Dermis microvascular lymphatic vessel endothelial cell (primary cell): ENCODE data around the gene PIP5K1C. TPM values are rescaled to one million over a fixed set of nuclear protein-coding genes. Genes with fewer than 3 reads are reported as not detected.

Source experiments
- DNase-seq, 2 donors: peaks; one replicate each; pipeline versions ENCODE4 v3.0.0 to v3.0.0-alpha.2; 2010; ENCODE audit warnings: low read depth in 2 of 2
- total RNA-seq: library from RNA; depleted of rRNA; stranded (reverse); fragments of >200 nt; gene quantifications from 2 replicates; pipeline ENCODE4 v1.2.1, GENCODE V29; 2014

Gene PIP5K1C, protein sequence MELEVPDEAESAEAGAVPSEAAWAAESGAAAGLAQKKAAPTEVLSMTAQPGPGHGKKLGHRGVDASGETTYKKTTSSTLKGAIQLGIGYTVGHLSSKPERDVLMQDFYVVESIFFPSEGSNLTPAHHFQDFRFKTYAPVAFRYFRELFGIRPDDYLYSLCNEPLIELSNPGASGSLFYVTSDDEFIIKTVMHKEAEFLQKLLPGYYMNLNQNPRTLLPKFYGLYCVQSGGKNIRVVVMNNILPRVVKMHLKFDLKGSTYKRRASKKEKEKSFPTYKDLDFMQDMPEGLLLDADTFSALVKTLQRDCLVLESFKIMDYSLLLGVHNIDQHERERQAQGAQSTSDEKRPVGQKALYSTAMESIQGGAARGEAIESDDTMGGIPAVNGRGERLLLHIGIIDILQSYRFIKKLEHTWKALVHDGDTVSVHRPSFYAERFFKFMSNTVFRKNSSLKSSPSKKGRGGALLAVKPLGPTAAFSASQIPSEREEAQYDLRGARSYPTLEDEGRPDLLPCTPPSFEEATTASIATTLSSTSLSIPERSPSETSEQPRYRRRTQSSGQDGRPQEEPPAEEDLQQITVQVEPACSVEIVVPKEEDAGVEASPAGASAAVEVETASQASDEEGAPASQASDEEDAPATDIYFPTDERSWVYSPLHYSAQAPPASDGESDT
- total RNA-seq = 19.4 and 42.0 TPM in 2 replicates

DNA sequence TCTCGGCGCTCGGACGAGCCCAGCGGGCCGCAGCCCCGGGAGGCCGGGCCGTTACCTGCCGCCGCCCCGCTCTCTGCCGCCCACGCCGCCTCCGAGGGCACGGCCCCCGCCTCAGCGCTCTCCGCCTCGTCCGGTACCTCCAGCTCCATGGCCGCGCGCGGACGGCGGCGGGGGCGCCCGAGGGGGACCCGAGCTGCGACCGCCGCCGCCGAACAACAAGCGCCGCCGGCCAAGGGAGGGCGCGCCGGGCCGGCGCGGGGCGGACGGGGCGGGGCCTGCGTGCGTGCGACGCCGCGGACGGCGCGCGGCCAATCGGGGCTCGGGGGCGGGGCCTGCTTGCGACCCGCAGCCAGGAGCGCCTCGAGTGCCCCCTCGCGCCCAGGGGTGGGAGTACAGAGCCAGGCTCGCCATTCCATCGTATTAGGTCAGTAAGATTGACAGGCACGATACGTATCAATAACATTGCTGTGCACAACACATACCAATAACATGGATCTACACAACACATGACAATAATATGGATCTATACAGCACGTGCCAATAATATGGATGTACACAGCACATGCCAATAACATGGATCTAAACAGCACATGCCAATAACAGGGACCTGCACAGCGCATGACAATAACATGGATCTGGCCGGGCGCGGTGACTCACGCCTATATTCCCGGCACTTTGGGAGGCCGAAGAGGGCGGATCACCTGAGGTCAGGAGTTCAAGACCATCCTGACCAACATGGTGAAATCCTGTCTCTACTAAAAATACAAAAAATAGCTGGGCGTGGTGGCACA is at the start of gene PIP5K1C:
Gene PIP5K1C (minus strand): TSS at position 227 of the 791 bp plus-strand sequence. CDS start 78 bp downstream, at position 149.
- DNase-seq = peak; percentile 62 to 88

DNA sequence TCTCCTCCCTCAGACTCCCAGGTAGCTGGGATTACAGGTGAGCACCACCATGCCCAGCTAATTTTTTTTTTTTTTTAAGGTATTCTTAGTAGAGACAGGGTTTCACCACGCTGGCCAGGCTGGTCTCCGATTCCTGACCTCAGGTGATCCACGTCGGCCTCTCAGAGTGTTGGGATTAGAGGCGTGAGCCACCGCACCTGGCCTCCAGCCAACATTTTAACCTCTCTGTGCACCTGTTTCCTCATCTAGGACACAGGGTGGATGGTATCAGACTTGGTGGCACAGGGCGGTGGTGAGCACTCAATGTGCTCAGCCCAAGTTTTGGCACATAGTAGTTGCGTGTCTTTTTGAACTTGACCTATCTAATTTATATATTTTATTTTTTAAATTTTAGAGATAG is 48.7 kb upstream of the PIP5K1C start:
- DNase-seq = no peak

DNA sequence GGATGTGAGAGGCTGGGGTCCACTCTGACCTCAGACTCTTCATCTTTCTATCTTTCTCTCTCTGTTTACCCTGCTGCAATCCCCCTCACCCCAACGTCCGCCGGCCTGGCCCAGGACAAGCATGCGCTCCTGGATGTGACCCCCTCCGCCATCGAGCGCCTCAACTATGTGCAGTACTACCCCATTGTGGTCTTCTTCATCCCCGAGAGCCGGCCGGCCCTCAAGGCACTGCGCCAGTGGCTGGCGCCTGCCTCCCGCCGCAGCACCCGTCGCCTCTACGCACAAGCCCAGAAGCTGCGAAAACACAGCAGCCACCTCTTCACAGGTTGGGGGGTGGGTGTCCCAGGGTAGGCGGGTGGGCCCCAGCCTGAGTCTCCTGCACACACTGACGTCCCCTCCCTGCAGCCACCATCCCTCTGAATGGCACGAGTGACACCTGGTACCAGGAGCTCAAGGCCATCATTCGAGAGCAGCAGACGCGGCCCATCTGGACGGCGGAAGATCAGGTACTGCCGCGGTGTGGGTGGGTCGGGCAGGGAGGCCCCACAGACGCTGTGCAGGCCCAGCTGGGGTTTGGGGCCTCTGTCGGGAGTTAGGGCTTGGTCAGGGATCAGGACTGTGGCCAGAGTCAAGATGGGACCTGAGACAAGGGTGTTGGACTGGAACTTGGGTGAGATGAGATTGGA is 46.2 kb upstream of the PIP5K1C start:
- no peak for DNase-seq

DNA sequence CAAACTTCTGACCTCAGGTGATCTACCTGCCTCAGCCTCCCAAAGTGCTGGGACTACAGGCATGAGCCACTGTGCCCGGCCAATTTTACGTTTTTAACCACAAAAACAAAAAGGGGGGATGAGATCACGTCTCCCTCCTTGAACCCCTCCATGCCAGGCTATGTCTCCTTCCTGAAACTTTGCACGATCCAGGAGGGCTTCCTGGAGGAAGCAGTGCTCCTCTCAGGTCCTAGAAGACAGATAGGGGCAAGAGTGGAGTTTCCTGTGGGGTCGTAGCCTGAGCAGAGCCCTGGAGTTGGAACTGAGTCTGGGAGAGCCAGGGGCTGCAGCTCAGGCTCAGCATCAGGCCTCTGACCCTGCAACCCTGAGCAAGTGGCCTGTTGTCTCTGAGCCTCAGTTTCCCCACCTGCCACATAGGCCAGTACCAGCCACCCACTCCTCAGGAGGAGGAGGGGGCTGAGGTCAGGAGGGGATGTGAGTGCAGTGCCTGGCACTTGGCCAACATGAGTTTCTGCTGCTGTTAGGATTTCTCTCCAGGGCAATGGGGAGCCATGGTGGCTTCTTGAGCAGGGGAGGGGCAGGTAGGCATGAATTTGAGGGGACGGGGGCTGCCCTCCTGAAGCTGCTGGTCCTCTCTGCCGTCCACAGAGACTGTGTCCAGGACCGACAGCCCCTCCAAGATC is 45.2 kb upstream of the PIP5K1C start:
- DNase-seq = no peak

DNA sequence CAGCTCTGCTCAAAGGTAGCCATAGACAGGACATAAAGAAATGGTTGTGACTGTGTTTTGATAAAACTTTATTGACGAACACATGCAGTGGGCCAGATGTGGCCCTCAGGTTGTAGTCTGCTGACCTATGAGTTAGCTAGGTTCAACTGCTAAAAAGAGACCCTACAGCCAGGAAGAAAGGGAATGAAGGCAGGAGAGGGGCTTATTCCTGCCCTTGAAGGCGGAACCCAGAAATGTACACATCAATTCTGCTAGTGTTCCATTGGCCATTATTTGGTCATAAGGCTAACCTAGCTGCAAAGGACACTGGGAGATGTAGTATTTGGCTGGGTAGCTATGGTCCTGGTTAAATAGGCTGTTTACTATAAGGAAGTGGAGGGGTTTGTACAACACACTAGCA is 43.2 kb upstream of the PIP5K1C start:
- DNase-seq = peak in 1 of 2 donors; percentile 23

DNA sequence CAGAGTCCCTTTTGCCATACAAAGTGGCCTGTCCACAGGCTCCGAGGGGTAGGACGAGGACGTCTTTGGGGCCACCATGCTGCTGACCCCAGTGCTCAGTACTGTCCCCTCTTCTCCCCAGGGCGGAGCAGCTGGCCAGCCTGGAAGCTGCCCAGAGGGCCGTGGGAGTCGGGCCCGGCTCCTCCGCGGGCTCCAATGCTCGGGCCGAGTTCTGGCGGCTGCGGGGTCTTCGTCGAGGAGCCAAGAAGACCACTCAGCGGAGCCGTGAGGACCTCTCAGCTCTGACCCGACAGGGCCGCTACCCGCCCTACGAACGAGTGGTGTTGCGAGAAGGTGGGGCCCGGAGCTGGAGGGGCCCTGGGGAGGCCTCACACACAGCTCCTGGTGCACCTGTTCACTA is 40.2 kb upstream of the PIP5K1C start:
- DNase-seq = no peak

DNA sequence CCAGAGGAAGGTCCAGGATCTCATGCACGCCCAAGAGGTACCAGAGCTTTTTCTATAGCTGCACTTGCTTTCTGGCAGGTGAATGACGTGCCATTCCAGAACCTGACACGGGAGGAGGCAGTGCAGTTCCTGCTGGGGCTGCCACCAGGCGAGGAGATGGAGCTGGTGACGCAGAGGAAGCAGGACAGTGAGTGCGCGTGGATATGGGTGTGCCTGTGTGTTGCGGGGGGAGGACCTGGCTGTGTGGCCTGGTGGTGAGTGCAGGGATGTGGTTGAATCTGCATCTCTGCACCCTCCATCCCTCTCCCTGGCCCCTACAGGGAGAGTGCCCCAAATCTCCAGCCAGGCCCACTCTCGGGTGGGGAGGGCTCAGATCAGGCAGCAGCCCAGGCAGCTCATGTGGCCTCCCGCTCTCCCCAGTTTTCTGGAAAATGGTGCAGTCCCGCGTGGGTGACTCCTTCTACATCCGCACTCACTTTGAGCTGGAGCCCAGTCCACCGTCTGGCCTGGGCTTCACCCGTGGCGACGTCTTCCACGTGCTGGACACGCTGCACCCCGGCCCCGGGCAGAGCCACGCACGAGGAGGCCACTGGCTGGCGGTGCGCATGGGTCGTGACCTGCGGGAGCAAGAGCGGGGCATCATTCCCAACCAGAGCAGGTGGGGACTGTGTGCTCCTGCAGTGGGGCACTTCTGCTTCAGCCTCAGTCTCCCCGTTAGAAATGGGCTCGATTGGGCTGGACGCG is 38.4 kb upstream of the PIP5K1C start:
- DNase-seq = no peak

DNA sequence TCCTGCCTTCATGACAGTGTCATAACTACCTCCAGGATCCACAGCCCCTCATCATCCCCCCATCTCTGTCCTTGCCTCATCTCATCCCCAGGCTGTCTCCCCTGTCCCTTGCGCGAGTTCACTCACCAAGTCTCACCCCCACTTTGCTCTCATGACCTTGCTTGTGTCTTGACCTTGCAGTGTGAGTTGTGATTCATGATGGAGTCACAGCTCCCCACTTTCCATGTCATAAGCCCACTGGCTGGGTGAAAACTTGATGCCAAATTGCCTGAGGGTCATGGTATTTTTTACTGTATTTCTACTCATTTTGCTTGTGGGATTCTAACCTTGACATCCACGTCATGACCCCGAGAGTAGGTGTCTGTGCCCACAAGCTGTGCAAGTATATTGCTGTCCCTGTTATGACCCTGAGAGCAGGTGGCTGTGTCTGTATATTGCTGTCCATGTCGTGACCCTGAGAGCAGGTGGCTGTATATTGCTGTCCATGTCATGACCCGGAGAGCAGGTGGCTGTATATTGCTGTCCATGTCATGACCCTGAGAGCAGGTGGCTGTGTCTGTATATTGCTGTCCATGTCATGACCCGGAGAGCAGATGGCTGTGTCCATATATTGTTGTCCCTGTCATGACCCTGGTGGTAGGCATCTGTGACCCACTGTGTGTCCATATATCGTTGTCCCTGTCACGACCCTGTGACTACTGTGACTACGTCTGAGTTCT is 37.4 kb upstream of the PIP5K1C start:
- no peak for DNase-seq

DNA sequence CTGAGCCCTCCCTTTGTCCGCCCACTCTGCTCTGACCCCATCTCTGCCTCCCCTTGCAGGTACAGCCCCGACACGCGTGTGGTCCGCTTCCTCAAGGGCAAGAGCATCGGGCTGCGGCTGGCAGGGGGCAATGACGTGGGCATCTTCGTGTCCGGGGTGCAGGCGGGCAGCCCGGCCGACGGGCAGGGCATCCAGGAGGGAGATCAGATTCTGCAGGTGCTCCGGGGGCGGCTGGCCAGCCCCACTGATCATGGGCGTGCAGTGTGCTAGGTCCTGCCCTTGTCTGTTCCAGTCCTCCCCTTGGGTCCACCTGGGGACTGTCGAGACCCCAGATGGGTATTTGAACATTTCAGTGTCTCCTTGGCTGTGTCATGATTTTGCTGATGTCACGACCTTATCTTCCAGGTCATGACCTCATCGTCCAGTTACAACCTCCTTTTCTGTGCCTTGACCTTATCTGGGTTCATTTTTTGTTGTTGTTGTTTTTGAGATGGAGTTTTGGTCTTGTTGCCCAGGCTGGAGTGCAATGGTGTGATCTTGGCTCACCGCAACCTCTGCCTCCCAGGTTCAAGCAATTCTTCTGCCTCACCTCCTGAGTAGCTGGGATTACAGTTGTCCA is 35.9 kb upstream of the PIP5K1C start:
- DNase-seq = no peak

DNA sequence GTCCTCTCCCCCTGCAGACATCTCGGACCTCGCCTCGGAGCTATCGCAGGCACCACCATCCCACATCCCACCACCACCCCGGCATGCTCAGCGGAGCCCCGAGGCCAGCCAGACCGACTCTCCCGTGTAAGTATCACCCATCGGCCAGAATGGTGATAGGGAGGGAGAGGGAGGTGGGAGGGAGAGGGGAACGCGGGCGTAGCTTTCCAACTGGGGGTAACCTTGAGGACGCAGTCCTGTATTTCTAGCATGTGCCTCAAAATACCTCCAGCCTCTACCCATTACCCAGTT is 34.0 kb upstream of the PIP5K1C start:
- DNase-seq = no peak

DNA sequence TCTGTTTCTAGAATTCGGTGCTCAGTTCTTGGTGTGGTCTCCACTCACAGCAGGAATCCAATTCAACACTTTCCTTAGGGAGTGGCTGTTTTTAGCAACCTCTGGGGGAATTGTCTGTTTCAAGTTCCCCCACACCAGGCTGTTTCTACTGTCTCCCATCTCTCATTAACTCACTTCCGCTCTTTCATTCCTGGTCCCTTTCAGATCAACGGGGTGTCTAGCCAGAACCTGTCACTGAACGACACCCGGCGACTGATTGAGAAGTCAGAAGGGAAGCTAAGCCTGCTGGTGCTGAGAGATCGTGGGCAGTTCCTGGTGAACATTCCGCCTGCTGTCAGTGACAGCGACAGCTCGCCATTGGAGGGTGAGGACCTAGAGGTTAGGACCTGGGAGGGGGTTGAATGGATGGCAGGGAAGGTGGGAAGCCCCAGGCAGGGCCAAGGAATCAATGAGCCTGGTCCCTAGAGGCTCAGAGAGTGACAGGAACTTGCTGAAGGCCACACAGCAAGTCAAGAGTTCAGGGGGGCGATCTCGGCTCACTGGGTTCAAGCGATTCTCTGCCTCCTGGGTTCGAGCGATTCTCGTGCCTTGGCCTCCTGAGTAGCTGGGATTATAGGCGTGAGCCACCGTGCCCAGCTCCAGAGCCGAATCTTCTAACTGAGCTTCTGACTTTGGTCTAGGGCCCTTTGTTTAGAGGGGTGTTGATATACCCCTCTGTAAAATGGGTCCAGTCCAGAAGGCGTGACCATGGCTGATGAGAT is 33.5 kb upstream of the PIP5K1C start:
- no peak for DNase-seq

DNA sequence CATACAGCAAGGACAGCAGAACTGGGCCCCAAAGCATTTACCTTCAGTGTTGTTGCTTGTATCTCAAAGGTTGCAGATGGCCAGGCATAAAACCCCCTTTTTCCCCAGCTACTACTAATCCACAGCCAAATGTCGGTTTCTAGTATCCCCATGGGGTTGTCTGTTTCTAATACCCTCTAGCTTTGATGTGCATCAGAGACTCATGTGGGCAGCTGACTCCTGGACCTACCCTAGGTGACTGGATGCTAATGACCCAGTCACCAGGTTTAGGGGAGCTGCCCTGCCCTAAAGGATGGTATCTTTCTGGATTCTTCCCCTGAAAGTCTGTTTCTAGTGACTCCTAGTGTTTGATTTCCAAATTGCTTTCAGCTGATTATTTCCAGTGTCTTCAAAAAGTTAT is 31.8 kb upstream of the PIP5K1C start:
- no peak for DNase-seq

DNA sequence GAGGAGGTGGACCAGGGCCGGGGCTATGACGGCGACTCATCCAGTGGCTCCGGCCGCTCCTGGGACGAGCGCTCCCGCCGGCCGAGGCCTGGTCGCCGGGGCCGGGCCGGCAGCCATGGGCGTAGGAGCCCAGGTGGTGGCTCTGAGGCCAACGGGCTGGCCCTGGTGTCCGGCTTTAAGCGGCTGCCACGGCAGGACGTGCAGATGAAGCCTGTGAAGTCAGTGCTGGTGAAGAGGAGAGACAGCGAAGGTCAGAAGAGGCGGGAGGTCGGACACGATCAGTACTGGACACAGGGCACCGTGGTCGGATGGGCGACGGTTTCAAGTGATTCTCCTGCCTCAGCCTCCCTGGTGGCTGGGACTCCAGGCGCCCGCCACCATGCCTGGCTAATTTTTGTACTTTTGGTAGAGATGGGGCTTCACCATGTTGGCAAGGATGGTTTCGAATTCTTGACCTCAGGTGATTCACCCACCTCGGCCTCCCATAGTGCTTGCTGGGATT is 30.2 kb upstream of the PIP5K1C start:
- DNase-seq = no peak

DNA sequence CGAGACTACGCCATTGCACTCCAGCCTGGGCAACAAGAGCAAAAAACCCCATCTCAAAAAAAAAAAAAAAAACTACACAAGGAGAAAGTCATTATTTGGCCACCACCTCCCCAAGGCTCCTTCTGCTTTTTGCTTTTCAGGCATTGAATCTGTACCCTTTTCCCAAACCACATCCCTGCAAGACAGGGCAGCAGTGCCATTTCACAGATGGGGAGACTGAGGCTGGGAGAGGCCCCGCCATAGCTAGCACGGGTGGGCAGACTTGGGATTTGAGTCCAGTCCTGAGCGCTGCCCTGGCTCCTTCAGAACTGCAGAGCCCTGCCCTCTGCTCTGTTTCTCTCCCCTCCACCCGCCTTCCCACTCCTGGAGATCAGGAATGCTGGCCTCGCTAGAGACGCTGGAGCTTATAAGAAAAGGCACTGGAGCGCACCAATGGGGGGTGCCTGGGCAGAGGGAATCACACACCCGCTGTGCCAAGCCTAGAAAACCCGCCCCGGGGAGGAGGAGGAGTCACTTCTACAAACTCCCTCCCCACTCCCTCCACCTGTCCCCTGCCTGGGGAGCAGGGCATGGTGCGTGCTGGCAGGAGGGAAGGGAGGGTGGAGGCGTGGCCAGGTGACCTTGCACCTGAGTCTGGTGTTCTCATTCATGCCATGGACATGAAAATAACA is 25.5 kb upstream of the PIP5K1C start:
- DNase-seq = no peak

DNA sequence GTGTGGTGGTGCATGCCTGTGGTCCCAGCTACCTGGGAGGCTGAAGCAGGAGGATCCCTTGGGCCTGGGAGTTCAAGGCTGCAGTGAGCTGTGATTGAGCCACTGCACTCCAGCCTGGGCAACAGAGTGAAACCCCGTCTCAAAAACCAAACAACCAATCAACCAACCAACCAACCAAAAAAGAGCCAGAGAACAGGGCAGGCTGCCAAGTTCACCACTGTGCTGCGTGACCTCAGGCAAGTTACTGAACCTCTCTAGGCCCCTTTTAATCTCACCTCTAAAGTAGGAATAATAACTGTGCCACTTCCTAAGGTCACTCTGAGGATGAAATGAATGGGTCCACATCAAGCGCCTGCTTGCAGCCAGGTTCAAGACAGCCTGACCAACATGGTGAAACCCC is 24.9 kb upstream of the PIP5K1C start:
- DNase-seq = no peak

DNA sequence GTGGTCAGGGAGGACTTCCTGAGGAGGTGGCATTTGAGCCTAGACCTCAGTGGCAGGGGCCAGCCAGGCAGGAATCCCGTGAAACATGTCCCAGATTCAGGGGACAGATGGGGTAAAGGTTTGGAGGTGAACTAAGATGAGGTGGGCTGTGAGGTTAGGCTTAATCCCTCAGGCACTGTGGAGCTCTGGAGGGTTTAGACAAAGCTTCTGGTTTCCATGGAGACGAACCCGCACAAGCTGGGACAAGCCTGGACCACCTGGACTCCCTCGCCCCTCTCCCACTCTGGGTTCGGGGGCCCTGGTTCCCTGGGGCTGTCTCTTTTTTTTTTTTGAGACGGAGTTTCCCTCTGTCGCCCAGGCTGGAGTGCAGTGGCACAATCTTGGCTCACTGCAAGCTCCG is 23.6 kb upstream of the PIP5K1C start:
- DNase-seq = no peak

DNA sequence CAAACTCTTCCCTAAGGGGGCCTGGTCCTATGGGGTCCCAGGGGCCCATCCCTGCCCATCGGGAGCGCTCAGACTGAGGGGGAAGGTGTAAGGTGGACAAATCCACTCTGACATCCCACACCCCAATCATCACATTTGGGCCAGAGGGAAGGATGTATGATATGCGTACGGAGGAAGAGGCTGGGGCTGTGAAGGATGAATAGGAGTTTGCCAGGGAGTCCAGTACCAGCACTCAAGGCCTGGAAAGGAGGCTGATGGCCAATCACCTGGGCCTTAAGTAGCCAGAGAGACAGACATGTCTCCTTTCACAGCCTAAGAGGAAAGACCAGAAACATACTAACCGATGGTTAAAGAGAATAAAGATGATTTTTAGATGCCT is 22.8 kb upstream of the PIP5K1C start:
- no peak for DNase-seq
